Head of caudate nucleus (tissue), 42 donors: ENCODE data around the gene CUX1.

Experiments
- DNase-seq, 42 donors: peaks; one replicate each; pipeline versions ENCODE4 v3.0.0 to v3.0.0-alpha.2; 2020 to 2021; ENCODE audit warnings: mixed read lengths in 7 of 42
- intact Hi-C: fragments of 100-400 bp; cut with DNase I; formaldehyde crosslinking; loops from one replicate; pipeline ENCODE4 v1.15.0; 2022

Gene CUX1

DNA sequence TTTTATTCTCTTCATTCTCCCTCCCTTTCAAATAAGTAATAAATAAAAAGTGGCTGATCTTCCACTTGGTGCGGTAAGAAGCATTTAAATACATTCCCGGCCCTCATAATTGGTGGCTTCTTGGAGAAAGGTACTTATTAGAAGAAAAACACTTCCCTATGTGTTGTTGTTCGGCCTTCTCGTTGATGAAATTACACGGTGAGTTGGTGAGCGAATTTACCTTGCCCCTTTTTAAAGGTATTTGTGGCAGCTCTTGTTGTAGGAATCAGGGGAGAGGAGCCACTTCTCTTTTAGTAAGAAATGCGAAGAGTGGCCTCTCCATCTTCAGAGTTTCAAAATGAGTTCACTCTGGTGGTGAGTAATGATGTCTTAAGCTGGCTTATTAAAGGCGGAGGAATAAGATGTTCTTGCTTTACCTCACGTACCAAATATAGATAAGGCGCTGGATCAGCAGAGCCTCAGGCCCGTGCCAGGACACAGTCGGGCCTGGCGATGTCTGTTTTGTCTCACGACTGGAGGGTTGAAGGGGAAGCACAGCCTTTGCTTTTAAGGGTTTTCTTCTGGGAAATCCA, 135.9 kb downstream of the CUX1 start:
- DNase-seq, result peak in 3 of 42 donors; percentile 16 to 36 (median 30)
- intact Hi-C loops, result no loop called here

DNA sequence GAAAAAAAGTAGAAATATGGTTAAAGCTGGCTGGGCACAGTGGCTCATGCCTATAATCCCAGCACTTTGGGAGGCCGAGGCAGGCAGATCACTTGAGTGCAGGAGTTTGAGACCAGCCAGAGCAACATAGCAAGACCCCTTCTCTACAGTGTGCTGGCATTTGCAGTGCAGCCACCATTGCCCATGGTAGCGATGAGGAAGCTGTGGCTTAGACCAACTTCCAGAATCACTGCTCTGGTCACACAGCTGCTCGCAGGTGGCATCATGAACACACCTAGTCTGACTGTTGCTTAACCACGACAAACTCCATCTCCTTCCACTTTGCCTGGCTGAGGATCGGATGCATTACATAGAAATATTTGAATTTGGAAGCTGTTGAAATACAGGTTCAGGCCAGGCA, 137.1 kb downstream of the CUX1 start:
- DNase-seq, result no peak
- intact Hi-C loops, result no loop called here

DNA sequence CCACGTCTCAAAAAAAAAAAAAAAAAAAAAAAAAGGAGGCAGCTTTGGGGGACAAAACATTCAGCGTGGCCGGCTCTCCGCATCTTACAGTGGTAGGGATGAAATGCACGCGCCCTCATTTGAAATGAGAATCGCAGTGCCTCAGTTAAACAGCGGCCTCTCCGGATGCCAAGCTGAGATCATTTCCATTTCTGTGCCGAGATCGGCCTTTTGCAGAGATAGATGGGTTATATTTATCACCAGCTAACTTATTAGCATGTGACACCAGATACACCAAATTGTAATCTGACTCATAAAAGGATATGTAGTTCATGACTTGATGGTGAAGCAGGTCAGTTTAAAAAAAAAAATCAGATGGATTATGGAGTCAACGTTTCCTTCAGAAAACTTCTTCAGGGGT, 138.7 kb downstream of the CUX1 start:
- intact Hi-C loops, result no loop called here
- DNase-seq, result peak in 1 of 42 donors; percentile 18

DNA sequence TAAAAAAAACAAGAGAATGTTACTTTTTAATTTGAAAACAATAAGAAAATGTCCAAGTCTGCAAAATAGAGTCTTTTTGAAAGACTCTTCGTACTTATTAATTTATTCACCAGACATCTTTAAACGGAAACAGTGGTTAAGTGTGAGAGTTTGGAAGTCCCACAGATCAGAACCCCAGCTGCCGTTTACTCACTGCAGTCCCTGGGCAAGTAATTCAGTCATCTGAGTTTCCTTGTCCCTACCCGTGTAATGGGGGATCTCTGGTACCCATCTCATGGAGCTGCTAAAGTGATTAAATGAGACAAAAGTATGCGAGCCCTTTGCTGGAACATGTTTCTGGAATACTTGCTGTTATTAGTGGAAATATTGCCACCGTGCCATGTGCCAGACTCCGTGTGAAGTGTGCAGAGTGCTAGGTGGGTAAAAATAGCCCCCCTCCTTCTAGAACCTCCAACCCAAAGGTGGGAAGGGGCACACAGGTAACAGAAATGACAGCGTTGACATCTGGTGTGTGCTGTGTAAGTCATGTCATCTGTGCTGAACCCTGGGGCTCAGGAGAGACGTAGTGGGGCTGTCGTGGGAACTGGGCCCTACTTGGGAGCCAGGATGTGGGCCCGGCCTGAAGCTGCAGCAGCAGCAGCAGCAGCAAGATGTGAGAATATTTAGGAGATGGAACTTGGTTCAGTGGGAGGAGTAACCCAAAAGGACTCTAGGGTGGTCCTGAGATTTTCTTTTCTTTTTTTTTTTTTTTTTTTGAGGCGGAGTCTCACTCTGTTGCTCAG, 140.5 kb downstream of the CUX1 start:
- DNase-seq, result no peak
- intact Hi-C loops, result no loop called here

DNA sequence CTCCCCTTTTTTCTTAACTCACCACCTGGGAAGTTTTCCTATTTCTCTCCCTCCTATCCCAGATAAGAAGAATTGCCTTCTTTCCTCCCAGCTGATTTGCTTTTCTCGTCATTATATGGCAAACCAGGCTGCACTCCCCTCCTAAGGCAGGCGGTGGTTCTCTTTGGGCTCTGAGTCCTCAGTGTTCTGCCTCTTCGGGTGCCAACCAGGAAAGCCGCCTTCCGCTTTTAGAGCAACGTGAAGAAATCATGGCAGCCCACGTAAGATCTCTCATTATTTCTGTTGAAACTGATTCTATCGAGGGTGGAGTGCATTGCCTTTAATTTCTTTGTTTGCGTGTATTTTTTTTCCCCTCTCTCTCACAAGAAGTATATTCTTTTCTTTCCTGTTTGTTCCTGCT, 141.9 kb downstream of the CUX1 start:
- intact Hi-C loops, result no loop called here
- peak in 9 of 42 donors; percentile 15 to 55 (median 31) for DNase-seq

DNA sequence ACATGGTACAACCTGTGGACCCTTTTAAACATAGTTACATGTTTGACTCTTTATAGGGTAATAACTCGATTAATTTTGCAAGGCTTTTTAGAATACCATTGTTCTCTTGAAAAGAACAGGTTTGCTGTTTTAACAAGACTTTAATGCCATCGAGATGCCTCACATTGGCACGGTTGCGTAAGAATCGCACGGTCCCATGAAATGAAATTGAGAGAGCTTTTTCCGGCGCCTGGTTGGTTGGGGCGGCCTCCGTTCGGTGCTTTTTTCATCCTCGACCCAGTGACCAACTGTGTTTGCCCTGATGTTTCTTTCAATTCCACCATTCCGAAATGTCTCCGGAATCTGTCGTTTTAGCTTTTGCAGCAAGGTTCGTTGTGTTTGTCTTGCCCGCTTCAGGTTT, 142.4 kb downstream of the CUX1 start:
- no peak for DNase-seq
- intact Hi-C loops, result no loop called here

DNA sequence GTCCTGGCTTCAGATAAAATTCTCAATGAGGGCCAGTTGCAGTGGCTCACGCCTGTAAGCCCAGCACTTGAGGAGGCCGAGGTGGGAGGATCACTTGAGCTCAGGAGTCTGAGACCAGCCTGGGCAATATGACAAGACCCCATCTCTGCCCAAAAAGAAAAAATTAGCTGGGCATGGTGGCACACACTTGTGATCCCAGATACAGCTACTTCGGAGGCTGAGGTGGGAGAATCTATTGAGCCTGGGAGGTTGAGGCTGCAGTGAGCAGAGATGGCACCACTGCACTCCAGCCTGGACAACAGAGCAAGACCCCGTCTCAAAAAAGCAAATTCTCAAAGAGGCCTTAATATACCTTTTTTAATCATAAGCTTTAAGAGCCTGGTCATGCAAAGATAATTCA, 142.9 kb downstream of the CUX1 start:
- intact Hi-C loops, result no loop called here
- DNase-seq, result no peak

DNA sequence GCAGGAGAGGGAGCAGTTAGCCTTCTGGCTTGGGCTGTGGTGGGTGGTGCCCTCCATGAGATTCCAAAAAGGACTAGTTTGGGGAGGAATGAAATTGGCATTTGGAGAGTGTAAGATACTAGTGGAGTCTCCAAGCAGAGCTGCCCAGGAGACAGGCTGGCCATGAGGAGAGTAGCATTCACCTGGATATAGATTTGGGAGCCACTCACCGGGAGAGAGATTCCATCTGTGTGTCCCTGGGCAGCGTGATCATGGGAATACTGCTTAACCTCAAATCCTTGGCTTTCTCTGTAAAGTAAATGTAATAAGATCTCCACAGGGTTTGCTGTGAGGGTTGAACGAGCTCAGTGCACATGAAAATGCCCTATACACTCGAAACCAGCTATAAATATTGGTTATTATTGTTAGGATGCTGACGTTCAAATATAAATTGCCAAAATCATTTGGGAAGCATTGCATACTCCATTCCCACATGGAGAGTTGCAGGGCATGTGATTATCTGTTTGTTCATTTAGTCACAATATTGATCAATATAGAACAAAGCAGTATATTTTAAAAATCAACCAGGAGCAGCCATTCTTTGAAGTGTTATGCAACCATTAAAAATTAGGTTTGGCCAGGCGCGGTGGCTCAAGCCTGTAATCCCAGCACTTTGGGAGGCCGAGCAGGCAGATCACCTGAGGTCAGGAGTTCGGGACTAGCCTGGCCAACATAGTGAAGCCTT, 143.7 kb downstream of the CUX1 start:
- DNase-seq, result no peak

DNA sequence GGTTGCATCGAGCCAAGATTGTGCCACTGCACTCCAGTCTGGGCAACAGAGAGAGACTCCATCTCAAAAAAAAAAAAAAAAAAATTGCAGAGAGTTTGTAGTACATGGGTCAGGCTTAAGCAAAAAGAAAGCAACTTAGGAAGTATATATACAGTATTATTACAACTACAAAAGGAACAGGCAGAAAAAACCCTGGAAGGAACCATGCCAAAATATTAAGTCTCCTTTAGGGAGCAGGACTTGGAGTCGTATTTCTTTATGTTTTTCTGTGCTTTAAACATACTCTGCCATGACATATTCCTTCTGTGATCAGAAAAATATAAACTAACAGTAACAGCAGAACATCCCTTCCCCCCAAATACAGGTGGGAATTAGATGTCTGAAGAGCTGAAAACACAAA, 144.4 kb downstream of the CUX1 start:
- intact Hi-C loops, result no loop called here
- DNase-seq, result no peak

More for the DNA sequence above, 143.7 kb downstream of the CUX1 start:
- intact Hi-C loops, result no loop called here

DNA sequence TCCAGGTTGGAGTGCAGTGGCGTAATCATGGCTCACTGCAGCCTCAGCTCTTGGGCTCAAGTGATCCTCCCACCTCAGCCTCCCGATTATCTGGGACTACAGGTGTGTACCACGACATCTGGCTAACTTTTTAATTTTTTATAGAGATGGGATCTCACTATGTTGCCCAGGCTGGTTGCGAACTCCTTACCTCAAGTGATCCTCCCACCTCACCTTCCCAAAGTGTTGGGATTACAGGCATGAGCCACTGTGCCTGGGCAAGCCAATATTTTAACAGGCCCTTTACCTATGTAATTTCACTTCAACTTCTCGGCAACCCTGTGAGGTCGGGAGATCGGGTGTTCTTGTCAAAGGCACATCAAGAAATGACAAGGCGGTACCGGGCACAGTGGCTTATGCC, 146.3 kb downstream of the CUX1 start:
- intact Hi-C loops, result no loop called here
- DNase-seq, result no peak

DNA sequence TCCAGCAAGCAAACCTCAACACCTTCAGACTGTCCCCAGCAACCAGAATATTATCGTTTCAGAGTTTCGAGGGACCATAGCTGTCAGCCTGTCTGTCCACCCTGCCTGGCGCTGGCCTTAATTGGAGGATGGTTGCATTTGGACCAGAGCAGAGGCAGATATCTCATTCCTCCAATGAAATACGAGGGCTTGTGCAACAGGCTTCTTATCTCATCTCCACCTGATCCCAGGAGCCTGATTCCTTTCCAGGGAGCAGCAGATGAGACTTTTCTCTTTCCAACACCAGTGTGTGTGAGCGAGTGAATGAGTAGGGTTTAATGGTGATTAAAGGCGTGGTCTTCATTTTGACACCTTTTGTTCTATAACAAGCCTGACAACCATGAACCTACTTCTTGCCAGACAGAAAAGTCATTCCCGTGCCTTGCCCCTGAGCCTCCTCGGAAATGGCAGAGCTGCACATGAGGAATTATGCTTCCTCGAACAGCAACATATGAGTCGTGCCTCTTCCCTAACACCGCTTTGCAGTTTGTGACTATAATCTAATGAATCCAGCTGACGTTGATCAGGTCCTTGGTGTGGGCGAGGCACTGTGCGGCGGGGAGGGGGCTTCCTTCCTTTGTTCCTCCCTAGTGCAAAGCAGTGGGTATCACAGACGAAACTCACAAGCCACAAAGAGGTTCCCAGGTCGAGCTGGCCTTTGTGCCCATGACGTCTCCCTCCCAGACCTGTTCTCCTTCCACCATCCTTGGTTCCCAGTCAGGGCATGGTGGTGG, 147.4 kb downstream of the CUX1 start:
- intact Hi-C loops, result no loop called here

DNA sequence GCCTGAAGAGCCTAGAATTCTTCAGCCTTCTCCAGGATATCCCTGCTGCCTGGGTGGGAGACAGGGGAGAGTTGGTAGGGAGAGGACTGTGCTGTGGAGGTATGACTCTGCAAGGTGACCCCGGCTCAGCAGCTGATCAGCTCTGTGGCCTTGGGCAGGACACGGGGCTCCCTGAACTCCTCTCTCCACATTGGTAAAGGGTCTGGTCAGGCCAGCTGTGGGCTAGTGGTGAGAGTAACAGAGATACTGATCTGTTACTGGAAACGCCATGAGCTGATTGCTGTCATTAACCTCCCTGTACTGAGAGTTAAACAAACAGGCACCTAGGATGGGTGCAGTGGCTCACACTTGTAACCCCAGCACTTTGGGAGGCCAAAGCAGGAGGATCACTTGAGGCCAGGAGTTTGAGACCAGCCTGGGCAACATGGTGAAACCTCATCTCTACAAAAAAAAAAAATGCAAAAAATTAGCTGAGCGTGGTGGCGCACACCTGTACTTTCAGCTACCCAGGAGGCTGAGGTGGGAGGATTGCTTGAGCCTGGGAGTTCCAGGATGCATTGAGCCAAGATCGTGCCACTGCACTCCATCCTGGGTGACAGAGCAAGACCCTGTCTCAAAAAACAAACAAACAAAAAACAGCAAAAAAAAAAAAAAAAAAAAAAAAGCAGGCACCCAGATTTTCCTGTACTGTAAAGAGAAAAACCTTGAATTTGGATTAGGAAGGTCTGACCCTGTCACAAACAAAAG, 151.5 kb downstream of the CUX1 start:
- DNase-seq, result no peak
- intact Hi-C loops, result no loop called here

More for the DNA sequence above, 147.4 kb downstream of the CUX1 start:
- DNase-seq, result no peak

DNA sequence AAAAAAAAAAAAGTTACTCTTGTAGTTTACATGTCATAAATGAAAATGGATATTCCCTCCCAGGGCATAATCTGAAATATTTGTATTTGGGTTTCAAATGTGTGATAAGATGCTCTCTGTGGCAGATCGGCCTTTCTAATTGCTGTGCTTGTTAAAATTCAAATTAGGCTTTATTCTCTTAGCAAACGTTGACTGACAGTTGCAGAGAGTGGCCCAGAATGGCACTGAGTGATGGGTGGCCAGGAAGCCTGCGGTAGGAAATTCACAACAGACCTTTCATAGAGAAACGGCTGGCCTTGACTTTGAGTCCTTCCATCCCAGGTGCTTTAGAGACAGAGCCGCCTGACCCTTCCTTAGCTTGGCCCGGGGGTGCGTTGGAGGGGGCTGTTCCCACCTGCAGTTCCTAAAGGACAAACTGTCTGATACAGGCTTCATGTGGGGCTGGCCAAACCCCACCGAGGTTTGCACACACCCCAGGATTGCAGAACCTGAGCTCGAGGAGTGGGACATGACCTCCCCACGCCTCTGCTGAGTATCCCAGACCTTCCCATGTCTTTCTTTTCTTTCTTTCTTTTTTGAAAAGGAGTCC, 152.7 kb downstream of the CUX1 start:
- no peak for DNase-seq
- intact Hi-C loops, result no loop called here

DNA sequence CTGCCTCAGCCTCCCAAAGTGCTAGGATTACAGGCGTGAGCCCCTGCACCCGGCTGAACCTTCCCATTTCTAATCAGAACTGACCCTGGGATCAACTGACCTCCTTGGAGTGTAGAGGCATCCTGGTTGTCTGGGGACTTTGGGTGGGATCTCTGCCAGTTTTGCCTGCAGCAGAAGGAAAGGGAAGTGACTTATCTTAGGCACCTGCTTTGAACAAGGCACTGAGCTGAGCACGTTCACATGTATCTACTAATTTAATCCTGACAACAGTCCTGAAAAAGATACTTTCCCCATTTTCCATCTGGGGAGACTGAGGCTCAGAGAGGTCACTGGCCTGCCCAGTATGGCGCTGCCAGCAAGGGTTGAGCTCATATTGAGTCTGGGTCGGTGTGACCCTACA, 153.4 kb downstream of the CUX1 start:
- DNase-seq, result no peak
- intact Hi-C loops, result no loop called here

DNA sequence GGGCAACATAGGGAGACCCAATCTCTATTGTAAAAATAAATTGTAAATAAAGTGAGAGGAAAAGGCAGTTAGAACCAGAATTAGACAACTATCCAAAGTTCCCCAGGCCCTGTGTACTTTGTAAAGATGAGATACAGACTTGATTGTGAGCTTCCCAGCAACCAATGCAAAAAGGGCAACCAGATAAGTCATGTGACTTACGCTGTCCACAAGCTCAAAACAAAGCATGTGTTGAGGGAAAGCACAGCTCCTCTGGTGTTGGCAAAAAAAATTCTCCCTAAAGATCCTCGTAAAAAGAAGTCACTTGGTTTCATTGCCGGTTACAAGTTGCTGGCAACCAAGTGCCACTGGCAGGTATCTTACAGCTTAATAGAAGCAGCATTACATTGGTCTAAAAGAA, 154.0 kb downstream of the CUX1 start:
- no peak for DNase-seq
- intact Hi-C loops, result no loop called here

DNA sequence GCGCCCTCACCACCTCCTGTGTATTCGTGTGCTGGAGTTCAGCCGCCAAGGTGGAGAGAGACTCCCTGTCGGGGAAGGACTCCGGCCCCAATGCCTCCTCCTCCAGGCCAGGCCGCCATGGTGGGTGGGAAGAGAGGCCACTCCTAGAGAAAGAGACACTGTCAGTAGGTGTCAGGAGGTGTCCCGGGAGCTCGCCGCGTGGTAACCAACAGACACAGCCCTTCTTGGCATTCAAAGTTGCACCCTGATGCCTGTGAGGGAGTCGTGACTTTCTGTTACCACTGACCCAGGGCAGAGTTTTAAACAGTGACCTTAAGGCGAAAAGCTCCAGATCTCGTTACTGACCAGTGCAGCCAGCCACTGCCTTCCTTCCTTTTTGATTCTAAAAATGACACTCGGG, 155.2 kb downstream of the CUX1 start:
- DNase-seq, result no peak
- intact Hi-C loops, result no loop called here

DNA sequence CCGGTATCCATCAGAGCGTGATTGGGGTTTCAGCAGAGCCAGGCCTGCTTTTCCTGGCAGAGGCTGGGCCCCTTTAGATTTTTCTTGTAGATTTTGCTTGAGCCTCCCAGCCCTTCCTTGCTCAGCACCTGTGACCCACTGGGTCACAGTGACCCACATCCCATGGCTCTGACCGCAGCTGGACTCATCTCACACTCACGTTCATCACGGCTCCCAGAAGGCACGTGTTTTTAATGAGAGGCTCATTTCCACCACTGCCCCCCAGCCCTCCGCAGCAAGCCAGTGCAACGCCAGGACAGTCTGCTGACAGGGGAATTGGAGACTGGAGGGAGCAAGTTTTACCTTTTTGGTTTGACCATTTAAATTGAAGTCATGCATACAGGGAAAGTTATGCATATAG, 155.7 kb downstream of the CUX1 start:
- DNase-seq, result no peak
- intact Hi-C loops, result no loop called here

DNA sequence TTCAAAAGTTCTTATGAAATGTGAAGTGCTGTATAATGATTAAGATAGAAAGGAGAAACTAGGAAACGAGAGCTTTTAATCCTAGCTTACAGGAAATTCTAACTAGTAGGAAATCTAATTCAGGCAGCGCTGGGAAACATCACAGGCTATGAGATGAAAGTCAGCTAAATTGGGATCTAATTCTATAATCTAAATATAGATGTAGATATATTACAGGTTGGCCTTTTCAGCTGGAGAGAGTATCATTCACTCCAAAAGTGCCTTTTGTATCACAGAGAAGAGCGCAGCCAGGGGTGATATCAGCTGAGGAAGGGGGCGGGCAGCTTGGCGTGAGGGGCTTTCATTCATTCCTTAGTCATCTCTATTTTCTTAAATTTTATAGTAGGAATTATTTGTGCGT, 157.0 kb downstream of the CUX1 start:
- no peak for DNase-seq
- intact Hi-C loops, result no loop called here

DNA sequence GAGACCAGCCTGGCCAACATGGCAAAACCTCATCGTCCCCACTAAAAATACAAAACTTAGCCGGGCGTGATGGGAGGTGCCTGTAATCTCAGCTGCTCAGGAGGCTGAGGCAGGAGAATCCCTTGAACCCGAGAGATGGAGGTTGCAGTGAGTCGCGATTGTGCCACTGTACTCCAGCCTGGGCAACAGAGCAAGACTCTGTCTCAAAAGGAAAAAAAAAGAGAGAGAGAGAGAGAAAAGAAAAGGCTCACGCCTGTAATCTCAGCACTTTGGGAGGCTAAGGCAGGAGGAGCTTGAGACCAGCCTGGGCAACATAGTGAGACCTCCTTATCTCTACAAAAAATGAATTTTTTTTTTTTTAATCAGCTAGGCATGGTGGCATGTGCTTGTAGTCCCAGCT, 157.6 kb downstream of the CUX1 start:
- DNase-seq, result no peak
- intact Hi-C loops, result no loop called here
